ENCODE data around the gene ENOX2.

The ENOX2 gene

DNA sequence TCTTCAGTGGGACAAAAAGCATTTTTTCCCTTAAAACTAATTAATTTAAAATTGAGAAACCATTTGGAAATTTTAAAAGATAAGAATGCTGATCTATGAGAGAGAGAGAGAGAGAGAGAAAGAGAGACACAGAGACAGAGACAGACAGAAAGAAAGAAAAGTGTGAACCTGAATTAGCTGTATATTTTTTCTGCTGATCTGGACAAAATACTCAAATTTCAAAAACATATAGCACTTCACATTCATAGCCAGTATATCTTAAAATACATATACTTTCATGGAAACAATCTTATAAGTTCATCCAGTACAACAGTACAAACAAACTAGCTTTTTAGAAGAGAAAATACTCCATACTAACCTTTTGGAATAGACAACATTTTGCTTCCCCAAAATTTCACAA, 18.4 kb downstream of the ENOX2 start:
- no peak for DNase-seq

DNA sequence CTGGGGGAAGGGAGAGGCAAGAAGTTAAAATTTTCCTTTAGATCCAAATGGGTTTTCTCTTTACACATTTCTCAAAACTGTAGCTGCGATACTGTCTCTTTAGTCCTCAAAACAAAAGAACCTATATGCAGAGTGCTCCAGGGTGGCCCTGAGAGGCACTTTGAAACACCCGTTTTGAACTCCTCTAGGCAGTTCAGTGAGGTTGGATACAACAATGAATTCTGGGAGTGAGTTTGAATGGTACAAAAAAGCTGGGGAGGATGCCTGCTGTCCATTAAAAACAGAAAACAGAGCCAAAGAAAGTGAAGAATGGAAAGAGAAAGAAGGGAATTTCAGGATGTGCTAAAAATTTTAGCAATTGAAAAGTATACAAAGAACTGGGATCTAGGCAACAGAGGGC, 23.1 kb downstream of the ENOX2 start:
- no peak for DNase-seq

DNA sequence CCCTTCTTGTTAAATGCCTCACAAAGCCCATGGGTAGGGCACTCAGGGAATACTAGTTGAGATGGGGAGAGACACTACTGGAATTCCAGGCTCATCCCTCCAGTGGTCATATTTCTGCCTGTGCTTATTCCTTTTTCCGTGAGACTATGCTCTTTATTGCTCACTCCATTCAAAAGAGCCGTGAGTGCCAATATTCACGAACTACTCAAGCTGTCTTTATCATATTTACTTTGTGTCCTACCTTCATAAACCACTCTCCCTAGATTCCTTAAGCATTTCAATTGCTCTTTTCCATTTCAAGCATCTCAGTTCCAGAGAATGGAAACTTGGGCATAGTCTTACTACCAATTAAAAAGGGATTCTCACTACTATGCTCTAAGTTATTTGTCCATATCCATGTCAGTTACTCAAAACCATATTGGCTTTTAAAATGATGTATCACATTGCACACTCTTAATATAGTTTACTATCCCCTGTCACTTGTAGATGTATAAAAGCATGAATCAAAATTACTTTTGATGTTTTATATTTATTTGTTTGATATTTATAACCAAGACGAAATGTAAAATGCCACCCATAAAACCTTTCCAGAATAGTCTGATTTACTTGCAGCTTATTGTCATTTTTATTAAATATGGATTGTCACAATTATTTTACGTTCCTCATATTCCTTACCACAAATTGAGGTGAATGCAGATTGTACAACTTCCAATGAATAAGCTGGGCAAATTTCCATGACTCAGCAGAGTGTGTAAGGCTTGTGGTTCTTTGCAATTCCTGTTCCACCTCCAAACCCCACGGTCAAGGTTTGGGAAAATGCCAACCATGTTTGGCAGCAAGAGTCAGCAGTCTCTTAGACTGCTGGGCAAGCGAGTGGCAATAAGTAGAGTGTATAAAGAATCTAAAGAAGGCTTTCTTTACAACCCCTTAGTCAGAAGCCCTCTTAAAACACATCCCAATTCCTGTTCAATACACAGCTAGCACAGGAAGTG, 24.4 kb downstream of the ENOX2 start:
- DNase-seq: no peak

DNA sequence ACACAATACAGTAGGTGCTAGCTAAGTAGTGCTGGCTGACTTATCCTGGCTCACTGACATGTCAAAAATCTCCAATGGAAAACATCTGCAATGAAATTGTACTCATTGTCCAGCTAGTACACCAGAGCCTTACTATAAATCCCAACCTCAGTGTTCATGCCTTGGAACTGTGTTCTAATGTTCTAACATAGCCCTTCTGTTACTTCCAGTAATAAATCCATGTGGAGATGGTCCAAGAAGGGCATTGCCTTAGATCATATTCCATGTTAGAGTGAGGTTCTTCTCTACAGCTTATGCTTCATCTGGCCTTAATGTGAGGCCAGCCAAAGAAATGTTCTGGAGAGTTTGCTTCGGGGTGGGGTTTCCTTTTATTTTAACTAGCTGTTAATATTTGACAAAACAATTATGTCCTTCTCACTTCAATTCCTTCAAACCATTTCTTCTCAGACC, 25.1 kb downstream of the ENOX2 start:
- no peak for DNase-seq

DNA sequence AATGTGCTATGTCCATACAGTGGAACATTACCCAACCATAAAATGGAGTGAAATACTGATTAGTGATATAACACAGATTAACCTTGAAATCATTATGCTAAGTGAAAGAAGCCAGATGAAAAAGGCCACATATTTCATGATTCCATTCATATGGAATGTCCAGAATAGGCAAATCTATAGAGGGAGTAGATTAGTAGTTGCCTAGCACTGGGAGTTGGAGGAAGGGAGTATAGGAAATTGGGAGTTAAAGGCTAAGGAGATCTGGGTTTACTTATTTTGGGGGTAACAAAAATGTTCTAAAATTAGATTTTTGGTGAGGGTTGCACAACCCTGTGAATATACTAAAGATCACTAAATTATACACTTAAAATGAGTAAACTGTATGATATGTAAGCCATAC, 26.8 kb downstream of the ENOX2 start:
- no peak for DNase-seq

DNA sequence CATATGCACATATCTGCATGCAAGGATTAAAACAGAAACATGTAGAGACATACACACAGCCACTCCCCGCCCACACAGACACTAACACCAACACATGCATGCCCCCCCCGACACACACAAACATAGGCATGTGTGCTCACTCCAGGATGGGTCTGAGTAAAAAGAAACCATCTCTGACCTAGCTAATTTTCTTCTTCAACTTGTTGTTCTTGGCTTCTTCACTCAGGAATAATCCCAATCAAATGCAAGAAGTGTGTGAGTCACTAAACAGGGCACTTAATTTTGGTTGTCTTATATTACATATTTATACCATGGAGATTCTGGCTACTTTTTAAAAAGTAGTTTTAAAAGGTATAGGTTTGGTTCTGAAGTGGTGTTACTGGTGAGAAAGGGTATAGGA, 28.3 kb downstream of the ENOX2 start:
- DNase-seq: no peak

DNA sequence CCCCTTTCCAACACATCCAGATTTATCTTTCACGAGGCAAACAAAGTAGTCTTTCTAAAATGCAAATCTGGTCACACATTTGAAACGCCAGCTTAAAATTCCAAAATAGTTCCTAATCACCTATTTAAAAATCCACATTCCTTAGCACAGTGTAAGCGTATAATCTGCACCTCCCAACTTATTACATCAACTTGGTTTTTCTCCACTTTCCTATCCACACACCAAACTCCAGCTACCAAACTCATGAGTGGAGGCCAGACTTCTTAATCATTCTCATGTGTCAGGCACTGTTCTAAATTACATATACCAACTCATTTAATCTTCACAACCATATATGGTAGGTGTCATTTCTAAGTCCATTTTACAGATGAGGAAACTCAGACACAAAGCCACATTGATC, 33.8 kb downstream of the ENOX2 start:
- DNase-seq: no peak

DNA sequence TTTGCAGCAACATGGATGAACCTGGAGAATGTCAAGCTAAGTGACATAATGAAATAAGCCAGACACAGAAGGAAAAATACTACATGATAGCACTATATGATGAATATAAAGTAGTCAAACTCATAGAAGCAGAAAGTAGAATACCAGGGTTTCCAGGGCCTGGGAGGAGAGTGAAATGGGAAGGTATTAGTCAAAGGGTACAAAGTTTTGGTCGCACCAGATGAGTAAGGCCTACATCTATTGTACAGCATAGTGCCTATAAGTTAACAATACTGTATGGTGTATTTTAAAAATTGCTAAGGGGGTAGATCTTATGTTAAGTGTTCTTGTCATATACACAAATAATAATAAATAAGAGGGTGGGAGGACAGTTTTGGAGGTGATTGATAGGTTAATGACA, 41.5 kb downstream of the ENOX2 start:
- DNase-seq: no peak

DNA sequence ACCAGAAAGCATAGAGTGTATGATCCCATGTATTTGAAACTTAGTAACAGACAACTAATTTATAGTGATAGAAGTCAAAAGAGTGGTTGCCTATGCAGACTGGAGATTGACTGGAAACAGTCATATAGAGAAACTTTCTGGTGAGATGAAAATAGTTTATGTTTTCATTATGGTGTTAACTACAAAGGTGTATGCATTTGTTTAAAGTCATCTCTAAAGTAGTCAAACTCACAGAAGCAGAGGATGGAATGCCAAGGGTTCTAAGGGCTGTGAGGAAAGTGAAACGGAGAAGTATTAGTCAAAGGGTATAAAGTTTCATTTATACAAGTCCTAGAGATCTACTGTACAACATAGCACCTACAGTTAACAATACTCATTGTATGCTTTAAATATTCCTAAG, 45.8 kb downstream of the ENOX2 start:
- no peak for DNase-seq

DNA sequence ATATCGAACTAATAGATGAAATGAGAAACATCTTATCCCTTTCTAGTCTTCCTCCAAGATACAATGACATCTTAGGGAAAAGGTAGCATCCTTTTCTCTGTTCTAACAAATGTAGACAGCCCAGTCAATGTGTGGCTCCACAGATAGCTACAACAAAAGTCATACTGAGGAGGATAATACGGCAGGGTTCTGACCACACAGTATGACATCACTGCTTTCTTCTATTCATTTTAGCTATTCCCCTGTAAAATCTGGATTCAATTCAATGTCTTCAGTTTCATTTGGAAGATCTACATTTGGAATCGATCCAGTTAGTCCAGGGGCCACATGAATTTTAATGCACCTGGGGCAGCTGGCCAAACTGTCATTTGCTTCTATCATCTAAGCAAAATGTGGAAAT, 51.4 kb downstream of the ENOX2 start:
- DNase-seq: no peak

DNA sequence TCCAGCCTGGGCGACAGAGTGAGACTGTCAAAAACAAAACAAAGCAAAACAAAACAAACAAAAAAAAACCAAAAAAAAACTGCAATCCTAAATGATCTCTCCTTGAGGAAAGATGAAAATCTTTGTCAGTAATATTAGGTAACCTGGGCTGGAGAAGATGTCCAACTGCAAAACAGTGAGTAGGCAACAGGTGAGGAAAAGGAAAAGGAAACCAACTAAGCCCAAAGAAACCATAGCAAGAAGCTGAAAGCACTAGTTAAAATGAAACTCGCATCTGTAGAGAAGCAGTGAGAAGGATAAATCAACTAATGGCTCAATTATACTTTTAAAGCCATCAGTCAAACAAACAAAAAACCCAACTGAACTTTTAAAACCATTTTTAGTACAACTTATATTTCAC, 54.2 kb downstream of the ENOX2 start:
- no peak for DNase-seq

DNA sequence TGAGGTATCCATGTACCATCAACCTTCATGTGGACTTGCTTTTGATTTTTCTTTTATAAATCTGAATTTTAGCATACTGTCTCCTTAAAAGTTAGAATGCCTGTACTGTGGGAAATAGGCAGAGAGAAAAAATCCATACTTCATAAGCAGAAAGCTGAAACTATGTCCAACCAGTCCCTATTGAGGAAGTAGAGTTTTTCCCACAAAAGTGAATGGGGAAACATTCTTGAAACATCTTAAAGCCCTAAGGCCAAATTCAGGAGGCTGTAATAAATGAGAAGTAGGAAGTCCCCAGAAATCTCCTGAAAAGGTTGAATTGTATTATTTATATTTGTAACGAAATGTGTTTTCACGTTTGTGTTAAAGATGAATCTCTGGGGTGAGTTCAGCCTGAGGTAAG, 56.3 kb downstream of the ENOX2 start:
- DNase-seq: no peak

DNA sequence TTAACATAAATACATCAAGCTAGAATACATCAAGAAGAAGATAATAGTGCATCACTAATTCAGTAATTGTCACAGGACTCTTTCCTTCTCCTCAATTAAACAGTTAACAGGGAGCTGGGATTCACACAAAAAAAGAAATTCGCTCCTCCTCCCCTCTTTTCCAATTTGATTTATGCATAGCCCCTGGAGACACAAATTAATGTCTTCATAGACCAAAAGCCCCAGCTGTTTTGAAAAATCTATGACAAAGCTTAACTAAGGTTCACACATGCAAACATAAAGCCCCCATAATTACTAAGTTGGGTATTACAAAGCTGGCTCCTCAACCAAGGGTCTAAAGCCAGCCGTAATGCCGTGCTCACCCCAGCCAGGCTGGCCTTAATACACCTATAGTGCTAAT, 61.2 kb downstream of the ENOX2 start:
- DNase-seq: no peak

DNA sequence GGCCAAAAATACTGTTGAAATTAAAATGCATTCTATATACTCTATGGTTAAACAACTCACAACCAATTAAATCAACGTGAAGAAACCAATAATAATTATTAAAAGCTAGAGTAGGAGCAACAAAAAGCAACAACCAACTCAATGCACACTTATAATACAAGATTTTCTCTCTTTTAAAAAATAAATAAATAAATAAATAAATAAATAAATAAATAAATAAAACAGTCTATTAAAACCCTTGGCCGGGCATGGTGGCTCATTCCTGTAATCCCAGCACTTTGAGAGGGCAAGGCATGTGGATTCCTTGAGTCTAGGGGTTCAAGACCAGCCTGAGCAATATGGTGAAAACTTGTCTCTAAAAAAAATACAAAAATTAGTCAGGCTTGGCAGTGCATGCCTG, 62.7 kb downstream of the ENOX2 start:
- no peak for DNase-seq

DNA sequence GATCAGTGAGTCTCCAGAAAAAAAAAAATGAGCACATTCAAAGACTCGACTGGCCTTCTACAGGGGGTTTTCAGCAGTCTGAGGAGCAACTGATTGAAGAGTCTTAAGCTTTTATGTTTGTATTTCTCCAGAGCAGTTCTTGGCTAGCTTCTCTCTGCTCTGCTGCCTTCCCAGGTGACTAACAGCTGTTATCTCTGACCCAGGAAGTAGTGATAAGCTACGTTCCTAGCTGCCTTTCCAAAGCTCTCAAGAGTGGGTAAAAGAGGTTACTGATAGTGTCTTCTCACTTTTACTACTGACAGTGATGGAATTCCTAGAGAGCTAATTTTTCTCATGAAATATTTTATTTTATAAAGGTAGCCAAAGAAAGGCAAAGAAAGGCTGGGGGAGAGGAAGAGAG, 66.6 kb downstream of the ENOX2 start:
- DNase-seq: no peak

DNA sequence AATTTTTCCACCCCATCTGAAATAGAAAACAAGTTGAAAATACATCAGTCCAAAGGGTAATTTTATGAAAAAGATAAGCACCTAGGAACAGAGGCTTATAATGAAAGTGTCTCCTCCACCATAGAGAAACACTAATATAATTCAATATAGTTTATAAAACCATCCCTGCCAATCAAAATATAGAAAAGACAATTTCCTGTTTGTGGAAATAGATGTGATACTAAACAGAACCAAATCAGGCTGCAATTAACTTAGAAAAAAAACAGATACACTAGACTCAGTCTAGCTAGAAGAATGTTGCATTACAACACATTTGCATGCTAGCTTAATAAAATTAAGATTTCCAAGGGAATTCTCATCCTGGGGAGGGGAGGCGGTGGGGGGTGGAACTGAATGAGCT, 68.2 kb downstream of the ENOX2 start:
- DNase-seq: no peak

DNA sequence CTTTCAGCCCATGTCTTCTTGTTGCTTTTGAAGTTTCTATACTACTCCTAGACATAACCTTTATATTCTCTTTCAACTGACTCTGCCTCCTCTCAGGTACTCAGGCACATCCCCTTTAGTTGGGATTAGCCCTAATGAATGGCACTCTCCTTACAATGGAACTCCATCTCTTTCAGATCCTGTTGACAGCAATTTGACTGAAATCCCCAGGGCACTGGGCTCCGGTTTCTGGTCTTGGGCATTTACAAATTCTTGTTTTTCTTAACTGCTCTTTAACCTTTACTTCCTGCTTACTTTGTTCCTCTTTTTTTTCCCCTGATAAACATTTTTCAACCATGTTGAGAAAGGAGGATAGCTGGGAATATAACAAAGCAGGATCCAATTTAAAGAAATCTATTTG, 68.9 kb downstream of the ENOX2 start:
- DNase-seq: no peak

DNA sequence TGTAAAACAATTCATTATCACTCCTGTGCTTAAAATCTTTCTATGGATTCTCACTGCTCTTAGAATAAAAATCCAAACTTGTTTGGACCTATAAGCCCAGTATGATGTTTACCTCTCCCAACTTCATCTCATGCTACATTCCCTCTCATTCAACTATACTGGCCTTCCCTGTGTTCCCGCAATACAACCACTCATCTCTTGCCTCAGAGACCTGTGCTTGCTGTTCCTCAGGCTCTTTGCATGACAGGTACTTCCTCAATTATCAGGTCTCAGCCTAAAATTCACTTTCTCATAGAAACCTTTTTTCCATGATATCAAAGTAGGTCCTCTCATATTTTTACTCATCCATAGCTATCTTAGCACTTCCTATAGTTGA, 71.7 kb downstream of the ENOX2 start:
- DNase-seq: no peak

DNA sequence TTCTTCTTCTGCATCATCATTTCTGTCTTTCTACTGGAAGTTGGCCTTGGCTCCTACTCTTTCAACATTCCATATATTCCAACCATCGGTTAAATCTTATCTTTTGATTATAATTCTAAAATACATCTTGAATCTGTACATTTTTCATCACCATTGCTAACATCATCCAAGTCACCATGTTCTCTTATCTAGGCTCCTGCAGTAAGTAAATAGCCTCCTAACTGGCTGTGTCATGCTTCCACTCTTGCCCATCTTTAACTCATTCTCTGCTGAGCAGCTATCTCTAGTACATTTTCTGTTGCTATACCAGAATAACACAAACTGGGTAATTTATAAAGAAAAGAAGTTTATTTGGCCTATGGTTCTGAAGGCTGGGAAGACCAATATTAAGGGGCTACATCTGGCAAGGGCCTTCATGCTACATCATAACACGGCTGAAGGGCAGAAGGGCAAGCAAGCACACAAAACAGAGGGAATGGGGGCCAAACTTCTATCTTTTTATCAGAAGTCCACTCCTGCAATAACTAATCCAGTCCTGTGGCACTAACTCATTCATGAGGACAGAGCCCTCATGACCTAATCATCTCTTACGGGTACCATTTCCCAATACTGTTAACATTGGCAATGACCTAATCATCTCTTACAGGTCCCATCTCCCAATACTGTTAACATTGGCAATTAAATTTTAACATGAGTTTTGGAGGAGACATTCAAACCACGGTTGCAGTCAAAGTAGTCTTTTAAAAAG, 72.2 kb downstream of the ENOX2 start:
- no peak for DNase-seq

DNA sequence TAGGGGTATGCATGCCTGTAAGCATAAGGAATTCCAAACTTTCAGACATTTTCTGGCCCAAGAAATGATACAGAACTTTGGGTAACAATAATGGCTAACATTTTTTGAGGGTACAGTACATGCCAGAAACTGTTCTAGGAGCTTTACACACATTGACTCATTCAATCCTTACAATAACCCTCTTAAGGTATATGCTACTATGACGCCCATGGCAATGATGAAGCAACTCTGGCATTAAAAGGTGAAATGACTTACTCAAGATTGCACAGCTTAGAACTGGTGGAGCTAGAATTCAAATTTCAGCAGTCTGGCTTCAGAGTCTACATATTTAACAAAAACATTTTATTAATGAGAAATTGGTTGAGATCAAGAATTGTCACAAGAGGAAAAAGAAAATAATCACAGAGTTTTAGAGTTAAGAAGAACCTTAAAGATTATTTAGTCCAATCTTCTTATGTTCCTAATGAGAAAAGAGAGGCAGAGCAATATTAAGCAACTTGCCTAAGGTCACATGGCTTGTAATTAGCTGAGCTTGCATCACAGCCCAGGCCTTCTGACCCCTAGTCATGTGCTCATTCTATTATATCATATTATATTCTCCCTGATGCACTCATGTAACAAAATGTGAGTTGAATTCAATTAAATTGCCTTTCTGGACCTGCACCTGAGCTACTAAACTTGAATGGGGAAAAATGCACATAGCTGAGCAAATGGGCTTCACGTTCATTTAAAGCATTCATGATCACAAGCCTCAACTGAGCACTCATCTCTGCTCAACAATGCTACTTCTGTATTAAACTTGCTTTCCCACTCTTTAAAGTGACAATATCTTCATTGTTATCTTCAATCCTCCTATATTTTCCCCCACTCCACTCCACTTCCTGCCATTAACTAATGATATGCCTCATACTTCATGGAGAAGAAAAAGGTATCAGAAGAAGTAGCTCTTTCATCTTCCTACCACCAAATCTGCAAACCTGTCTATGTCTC, 73.2 kb downstream of the ENOX2 start:
- DNase-seq: no peak

DNA sequence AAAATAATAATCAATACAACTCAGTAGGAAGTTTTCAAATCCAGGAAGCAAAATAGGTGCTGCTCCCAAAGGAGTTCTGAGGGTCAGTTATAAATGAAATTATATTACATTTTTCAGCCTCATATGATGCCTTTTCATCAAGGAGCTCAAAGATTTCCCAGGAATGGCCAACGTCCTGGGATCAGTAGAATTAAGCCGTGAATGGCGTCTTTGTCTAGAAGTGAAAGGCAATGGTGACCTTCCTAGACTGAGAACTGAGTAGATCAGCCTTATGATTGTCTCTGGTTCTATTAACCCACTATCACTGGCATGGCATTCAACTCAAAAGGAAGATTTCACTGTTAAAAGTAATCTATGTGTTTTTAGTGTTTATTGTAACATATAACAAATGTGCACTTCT, 74.4 kb downstream of the ENOX2 start:
- no peak for DNase-seq

DNA sequence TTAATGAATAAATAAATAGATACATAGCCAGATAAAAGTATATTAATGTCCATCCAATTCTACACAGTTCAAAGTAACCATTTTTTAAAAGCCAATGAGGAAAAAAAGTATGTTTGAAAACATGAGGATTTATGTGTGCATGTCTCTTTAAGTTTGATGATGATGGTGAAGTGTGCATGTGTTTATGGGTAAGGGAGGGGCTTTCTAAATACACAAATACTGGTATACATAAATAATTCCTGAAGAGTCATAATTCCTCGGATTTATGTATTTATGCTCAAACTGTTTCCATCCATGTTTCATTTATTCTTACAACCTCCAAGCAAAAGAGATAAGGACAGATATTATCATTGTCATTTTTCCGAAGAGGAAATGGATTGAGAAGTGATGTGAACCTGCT, 75.4 kb downstream of the ENOX2 start:
- DNase-seq: no peak

DNA sequence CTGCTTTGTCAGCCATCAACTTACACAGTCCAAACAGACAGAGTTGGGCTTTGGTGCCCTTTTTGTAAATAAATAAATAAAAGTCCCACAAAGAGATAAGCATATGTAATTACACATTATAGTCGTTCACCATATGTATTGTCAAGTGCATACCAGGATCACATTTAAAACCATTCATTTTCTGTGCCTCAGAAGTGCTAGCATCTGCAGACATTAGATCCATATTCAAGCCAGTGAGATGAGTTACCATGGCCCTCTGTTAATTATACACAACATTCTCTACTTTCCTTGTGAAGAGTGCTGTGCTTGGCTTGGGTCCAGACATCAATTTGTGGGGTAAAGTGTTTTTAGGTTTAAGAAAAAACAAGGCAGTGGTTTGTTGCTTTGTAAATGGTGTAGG, 76.8 kb downstream of the ENOX2 start:
- DNase-seq: no peak

Measured in CD4-positive, alpha-beta T cell treated with Interferon alpha-2 for 1 hour (primary cell).